ENCODE measurements around the gene CRPPA.

CRPPA gene

DNA sequence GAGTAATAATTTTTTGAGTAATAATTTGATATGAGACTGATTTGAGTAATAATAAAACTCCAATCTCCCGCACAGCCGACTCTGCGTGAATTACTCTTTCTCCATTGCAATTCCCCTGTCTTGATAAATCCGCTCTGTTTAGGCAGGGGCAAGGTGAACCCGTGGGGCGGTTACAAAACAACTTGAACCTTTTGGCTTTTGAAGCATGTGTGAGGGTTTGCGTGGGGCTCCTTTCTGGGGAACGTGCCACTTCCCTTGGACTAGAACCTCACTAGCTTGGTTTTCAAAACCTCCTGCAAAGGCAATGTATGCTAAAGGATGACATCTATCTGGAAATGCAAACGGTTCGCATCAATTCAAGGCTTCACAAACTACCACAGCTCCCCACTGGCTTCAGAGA is 1.5 kb downstream of the CRPPA start:
- H3K4me2 ChIP-seq (ENCODE audit: low read length): peak overlapping the region; percentile 86
- H3K9me3 ChIP-seq (ENCODE audit: insufficient read depth, low read depth, low read length): no peaks in the 10 kb centered on the region
- no peak overlapping the region for H2BK12ac ChIP-seq (ENCODE audit: low read length)
- no peak overlapping the region for H3K4ac ChIP-seq (ENCODE audit: low read depth, low read length)
- H3K14ac ChIP-seq (ENCODE audit: low read length): no peak overlapping the region
- WGBS (ENCODE audit: extremely low coverage, insufficient coverage, insufficient read length): no CpG with 5 or more reads among the region's 10 CpGs
- H4K91ac ChIP-seq (ENCODE audit: low read depth, low read length): no peak overlapping the region
- H3K27ac ChIP-seq (ENCODE audit: low read depth, low read length): no peak overlapping the region
- H3K9ac ChIP-seq (ENCODE audit: low read length): no peak overlapping the region
- no peaks in the 10 kb centered on the region for H3K36me3 ChIP-seq (ENCODE audit: control insufficient read depth in 1 of 2, insufficient read depth in 2 of 2, low read length in 2 of 2)
- H2AFZ ChIP-seq (ENCODE audit: insufficient read depth, low read length, poor library complexity): no peak overlapping the region
- H3K79me2 ChIP-seq (ENCODE audit: control insufficient read depth, insufficient read depth, low read length, poor library complexity): peaks cover 9% of the 10 kb centered on the region
- H3K23ac ChIP-seq (ENCODE audit: low read length): no peak overlapping the region
- peaks cover 4 to 9% of the 10 kb centered on the region in 2 experiments for H3K4me1 ChIP-seq (ENCODE audit: control insufficient read depth in 1 of 2, insufficient read depth in 2 of 2, low read length in 2 of 2)
- no peak overlapping the region for H2BK120ac ChIP-seq (ENCODE audit: insufficient read depth, low read length, poor library complexity)
- no peak overlapping the region for H2AK5ac ChIP-seq (ENCODE audit: low read length)
- DNase-seq: no peak
- H4K12ac ChIP-seq (ENCODE audit: low read depth, low read length): no peak overlapping the region
- H3K27me3 ChIP-seq (ENCODE audit: insufficient read depth, low read length): no peaks in the 10 kb centered on the region
- no peak overlapping the region for H3K18ac ChIP-seq (ENCODE audit: low read length)
- peaks cover 16% of the 10 kb centered on the region for H3K79me1 ChIP-seq (ENCODE audit: low read length)
- H2BK5ac ChIP-seq (ENCODE audit: low read depth, low read length, poor library complexity): no peak overlapping the region
- H3K4me3 ChIP-seq (ENCODE audit: low read depth, low read length): no peak overlapping the region
- no peak overlapping the region for H4K8ac ChIP-seq (ENCODE audit: low read depth, low read length)

DNA sequence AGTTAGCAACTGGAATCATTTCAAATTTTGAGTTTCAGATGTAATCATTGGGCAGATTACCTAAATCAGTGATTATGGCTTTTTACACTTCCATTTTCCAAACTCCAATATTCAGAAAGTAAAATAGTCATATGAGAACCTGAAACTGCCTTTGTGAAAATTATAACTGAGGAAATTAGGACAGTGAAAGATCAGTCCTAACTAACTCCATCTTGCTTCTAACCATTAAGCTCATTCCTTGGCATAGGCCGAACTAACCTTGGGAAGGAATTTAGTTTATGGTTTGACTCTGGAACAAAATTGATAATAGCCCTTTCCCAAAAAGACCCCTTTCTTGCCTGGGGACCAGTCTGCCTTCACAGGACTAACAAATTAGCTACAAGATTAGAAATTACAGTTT is 2.2 kb downstream of the CRPPA start:
- Histone ChIP-seq H4K8ac (ENCODE audit: low read depth, low read length) (no peak overlapping the region), H2BK5ac (ENCODE audit: low read depth, low read length, poor library complexity) (no peak overlapping the region), H2BK120ac (ENCODE audit: insufficient read depth, low read length, poor library complexity) (no peak overlapping the region), H3K9ac (ENCODE audit: low read length) (no peak overlapping the region), H3K18ac (ENCODE audit: low read length) (no peak overlapping the region), H3K14ac (ENCODE audit: low read length) (no peak overlapping the region), H3K4me2 (ENCODE audit: low read length) (no peak overlapping the region), H3K27ac (ENCODE audit: low read depth, low read length) (no peak overlapping the region), H3K9me3 (ENCODE audit: insufficient read depth, low read depth, low read length) (no peaks in the 10 kb centered on the region), H2AK5ac (ENCODE audit: low read length) (no peak overlapping the region), H3K4ac (ENCODE audit: low read depth, low read length) (no peak overlapping the region), H4K91ac (ENCODE audit: low read depth, low read length) (no peak overlapping the region), H3K79me1 (ENCODE audit: low read length) (peaks cover 16% of the 10 kb centered on the region), H2BK12ac (ENCODE audit: low read length) (no peak overlapping the region), H3K4me1 (ENCODE audit: control insufficient read depth in 1 of 2, insufficient read depth in 2 of 2, low read length in 2 of 2) (peaks cover 4 to 9% of the 10 kb centered on the region in 2 experiments), H3K23ac (ENCODE audit: low read length) (no peak overlapping the region), H3K27me3 (ENCODE audit: insufficient read depth, low read length) (no peaks in the 10 kb centered on the region), H3K79me2 (ENCODE audit: control insufficient read depth, insufficient read depth, low read length, poor library complexity) (peaks cover 9% of the 10 kb centered on the region), H2AFZ (ENCODE audit: insufficient read depth, low read length, poor library complexity) (no peak overlapping the region), H3K4me3 (ENCODE audit: low read depth, low read length) (no peak overlapping the region), H4K12ac (ENCODE audit: low read depth, low read length) (no peak overlapping the region), H3K36me3 (ENCODE audit: control insufficient read depth in 1 of 2, insufficient read depth in 2 of 2, low read length in 2 of 2) (no peaks in the 10 kb centered on the region)
- DNase-seq: no peak
- no CpG with 5 or more reads among the region's 1 CpG for WGBS (ENCODE audit: extremely low coverage, insufficient coverage, insufficient read length)

DNA sequence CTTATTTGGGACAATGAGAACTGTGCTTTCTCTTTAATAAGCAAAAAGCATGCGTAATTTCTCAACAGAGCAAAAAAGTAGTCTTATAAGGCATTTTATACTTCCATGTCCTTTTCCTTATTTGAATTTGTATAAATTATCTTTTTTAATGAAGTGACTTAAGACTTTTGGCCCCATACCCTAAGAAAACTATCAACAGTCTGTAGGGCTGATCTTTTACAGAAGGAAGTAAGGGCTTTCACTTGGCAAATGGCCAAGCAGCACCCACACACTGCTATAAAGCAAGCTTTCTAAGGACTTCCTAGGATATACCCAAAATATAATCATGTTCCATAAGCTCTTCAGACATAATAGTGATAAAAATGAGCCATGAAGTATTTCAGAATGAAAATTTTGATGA is 3.4 kb downstream of the CRPPA start:
- peaks cover 16% of the 10 kb centered on the region for H3K79me1 ChIP-seq (ENCODE audit: low read length)
- H2BK12ac ChIP-seq (ENCODE audit: low read length): no peak overlapping the region
- H3K79me2 ChIP-seq (ENCODE audit: control insufficient read depth, insufficient read depth, low read length, poor library complexity): peaks cover 9% of the 10 kb centered on the region
- H3K36me3 ChIP-seq (ENCODE audit: control insufficient read depth in 1 of 2, insufficient read depth in 2 of 2, low read length in 2 of 2): no peaks in the 10 kb centered on the region
- no CpG with 5 or more reads among the region's 1 CpG for WGBS (ENCODE audit: extremely low coverage, insufficient coverage, insufficient read length)
- no peak overlapping the region for H4K8ac ChIP-seq (ENCODE audit: low read depth, low read length)
- no peak overlapping the region for H3K14ac ChIP-seq (ENCODE audit: low read length)
- H4K91ac ChIP-seq (ENCODE audit: low read depth, low read length): no peak overlapping the region
- H3K27me3 ChIP-seq (ENCODE audit: insufficient read depth, low read length): no peaks in the 10 kb centered on the region
- no peak overlapping the region for H3K4me3 ChIP-seq (ENCODE audit: low read depth, low read length)
- no peak overlapping the region for H4K12ac ChIP-seq (ENCODE audit: low read depth, low read length)
- H3K18ac ChIP-seq (ENCODE audit: low read length): no peak overlapping the region
- no peak overlapping the region for H2AFZ ChIP-seq (ENCODE audit: insufficient read depth, low read length, poor library complexity)
- H3K23ac ChIP-seq (ENCODE audit: low read length): no peak overlapping the region
- no peak overlapping the region for H3K9ac ChIP-seq (ENCODE audit: low read length)
- no peak overlapping the region for H3K27ac ChIP-seq (ENCODE audit: low read depth, low read length)
- H3K4ac ChIP-seq (ENCODE audit: low read depth, low read length): no peak overlapping the region
- no peak overlapping the region for H2BK5ac ChIP-seq (ENCODE audit: low read depth, low read length, poor library complexity)
- no peak overlapping the region for H3K4me2 ChIP-seq (ENCODE audit: low read length)
- H3K4me1 ChIP-seq (ENCODE audit: control insufficient read depth in 1 of 2, insufficient read depth in 2 of 2, low read length in 2 of 2): peaks cover 3 to 8% of the 10 kb centered on the region in 2 experiments
- no peak overlapping the region for H2AK5ac ChIP-seq (ENCODE audit: low read length)
- no peak for DNase-seq
- H2BK120ac ChIP-seq (ENCODE audit: insufficient read depth, low read length, poor library complexity): no peak overlapping the region
- H3K9me3 ChIP-seq (ENCODE audit: insufficient read depth, low read depth, low read length): no peaks in the 10 kb centered on the region

DNA sequence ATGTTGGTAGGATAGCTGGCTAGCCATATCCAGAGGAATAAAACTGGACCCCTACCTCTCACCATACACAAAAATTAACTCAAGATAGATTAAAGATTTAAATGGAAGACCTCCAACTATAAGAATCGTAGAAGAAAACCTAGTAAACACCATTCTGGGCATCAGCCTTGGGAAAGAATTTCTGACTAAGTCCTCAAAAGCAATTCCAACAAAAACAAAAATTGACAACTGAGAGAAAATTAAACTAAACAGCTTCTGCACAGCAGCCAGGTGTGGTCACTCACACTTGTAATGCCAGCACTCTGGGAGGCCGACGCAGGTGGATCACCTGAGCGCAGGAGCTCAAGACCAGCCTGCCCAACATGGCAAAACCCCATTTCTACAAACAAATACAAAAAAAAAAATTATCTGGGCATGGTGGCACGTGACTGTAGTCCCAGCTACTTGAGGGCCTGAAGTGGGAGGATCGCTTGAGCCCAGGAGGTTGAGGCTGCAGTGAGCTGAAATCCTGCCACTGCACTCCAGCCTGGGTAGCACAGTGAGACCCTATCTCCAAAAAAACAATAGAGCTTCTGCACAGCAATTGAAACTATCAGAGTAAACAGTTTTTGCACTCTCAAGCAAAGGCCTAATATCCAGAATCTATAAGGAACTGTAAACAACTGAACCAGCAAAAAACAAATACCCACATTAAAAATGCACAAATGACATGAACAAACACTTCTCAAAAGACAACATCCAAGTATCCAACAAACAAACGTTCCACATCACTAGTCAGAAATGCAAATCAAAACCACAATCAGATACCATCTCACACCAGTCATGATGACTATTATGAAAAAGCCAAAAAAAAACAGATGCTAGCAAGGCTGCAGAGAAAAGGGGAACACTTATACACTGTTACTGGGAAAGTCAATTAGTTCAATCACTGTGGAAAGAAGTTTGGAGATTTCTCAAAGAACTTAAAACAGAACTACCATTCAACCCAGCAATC is 4.8 kb downstream of the CRPPA start:
- Histone ChIP-seq H4K12ac (ENCODE audit: low read depth, low read length) (no peak overlapping the region), H3K27me3 (ENCODE audit: insufficient read depth, low read length) (no peaks in the 10 kb centered on the region), H2BK12ac (ENCODE audit: low read length) (no peak overlapping the region), H3K14ac (ENCODE audit: low read length) (no peak overlapping the region), H3K79me1 (ENCODE audit: low read length) (peaks cover 11% of the 10 kb centered on the region), H3K9me3 (ENCODE audit: insufficient read depth, low read depth, low read length) (no peaks in the 10 kb centered on the region), H3K79me2 (ENCODE audit: control insufficient read depth, insufficient read depth, low read length, poor library complexity) (peaks cover 9% of the 10 kb centered on the region), H3K36me3 (ENCODE audit: control insufficient read depth in 1 of 2, insufficient read depth in 2 of 2, low read length in 2 of 2) (no peaks in the 10 kb centered on the region), H3K4me3 (ENCODE audit: low read depth, low read length) (no peak overlapping the region), H3K23ac (ENCODE audit: low read length) (no peak overlapping the region), H2BK120ac (ENCODE audit: insufficient read depth, low read length, poor library complexity) (no peak overlapping the region), H3K18ac (ENCODE audit: low read length) (no peak overlapping the region), H3K4me2 (ENCODE audit: low read length) (no peak overlapping the region), H3K27ac (ENCODE audit: low read depth, low read length) (no peak overlapping the region), H4K8ac (ENCODE audit: low read depth, low read length) (no peak overlapping the region), H4K91ac (ENCODE audit: low read depth, low read length) (no peak overlapping the region), H3K9ac (ENCODE audit: low read length) (no peak overlapping the region), H2AFZ (ENCODE audit: insufficient read depth, low read length, poor library complexity) (no peak overlapping the region), H2AK5ac (ENCODE audit: low read length) (no peak overlapping the region), H3K4ac (ENCODE audit: low read depth, low read length) (no peak overlapping the region), H3K4me1 (ENCODE audit: control insufficient read depth in 1 of 2, insufficient read depth in 2 of 2, low read length in 2 of 2) (peaks cover 0 to 3% of the 10 kb centered on the region in 2 experiments), H2BK5ac (ENCODE audit: low read depth, low read length, poor library complexity) (no peak overlapping the region)
- peak in 1 of 2 donors; percentile 44 for DNase-seq
- no CpG with 5 or more reads among the region's 7 CpGs for WGBS (ENCODE audit: extremely low coverage, insufficient coverage, insufficient read length)
